Measurements from ENCODE around the gene SUCLG2. TPM values are rescaled to one million over a fixed set of nuclear protein-coding genes. Genes with fewer than 3 reads are reported as not detected.
A peak's percentile ranks its signal among the peaks of the same experiment; 100 is the strongest.
"Not testable (repeated sequence)": the region's sequence is repeated elsewhere in the genome, so short reads cannot be mapped to it uniquely, and the experiment has no call there.

SUCLG2 gene
- total RNA-seq, 8 experiments from 2014 or later = 9.0 to 68.6 (median 22.3) TPM

DNA sequence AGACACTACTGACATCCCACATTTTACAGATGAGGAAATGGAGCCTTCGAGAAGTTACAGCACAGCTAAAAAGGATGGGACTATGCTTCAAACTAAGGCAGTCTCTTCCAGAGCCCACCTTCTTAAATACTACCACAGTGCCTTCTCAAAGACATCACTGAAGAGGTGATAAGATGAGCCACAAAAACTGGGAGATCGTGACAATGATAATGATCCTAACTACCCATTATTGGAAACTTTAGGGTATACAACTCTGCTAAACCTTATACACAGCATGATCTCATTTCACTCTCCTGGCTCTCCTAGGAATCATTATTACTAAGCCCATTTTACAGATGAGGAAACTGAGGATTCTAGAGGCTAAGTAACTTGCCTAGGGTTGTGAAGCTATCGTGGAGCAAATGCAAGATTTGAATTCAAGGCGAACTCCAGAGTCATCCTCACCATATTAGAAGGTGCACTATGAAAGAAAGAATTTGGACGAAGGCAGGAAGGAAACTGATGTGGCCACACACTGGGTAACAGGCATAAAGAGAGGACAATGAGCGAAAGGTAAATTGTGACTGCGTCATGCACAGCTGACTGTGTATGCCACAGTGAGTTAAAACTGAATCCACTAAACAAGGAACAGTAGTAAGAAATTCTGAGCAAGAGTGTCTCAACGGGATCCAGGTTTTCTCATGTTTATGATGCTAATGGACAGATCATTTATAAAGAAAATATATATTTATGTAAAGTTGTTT, 55.4 kb downstream of the SUCLG2 start:
- no peak overlapping the region for H3K4me3 ChIP-seq
- H3K27ac ChIP-seq = no peak overlapping the region
- in situ Hi-C loops (cut with MboI; ENCODE audit: low pct_unique_long_range_greater_than_20kb in 2 of 9, low sequenced_read_pairs in 9 of 9, unreplicated experiment in 9 of 9) = no loop called here
- no peaks in the 10 kb centered on the region for H3K4me1 ChIP-seq (replicated peaks in 1 of 2)
- no peak for ATAC-seq (replicated peaks in 6 of 8)
- 83 to 100% (median 94%) methylated on average over 1 to 8 of the region's 8 CpGs for WGBS, 10 experiments

- WGBS, 10 experiments = 95 to 100% (median 100%) methylated on average over 1 to 3 of the region's 3 CpGs; no CpG with 5 or more reads in 7 of the 10 experiments
- no peak overlapping the region for H3K27ac ChIP-seq
- ATAC-seq (replicated peaks in 6 of 8) = no peak
- in situ Hi-C loops (cut with MboI; ENCODE audit: low pct_unique_long_range_greater_than_20kb in 2 of 9, low sequenced_read_pairs in 9 of 9, unreplicated experiment in 9 of 9) = no loop called here
- H3K4me3 ChIP-seq = no peak overlapping the region
- peaks cover 6 to 11% of the 10 kb centered on the region in 2 donors for H3K4me1 ChIP-seq (replicated peaks in 1 of 2)
These were observed 59.0 kb downstream of the SUCLG2 start for GRCh38 chr3:67595424-67595823.

- ATAC-seq (replicated peaks in 6 of 8) = peak in 2 of 8 experiments; percentile 26 to 29
- WGBS, 10 experiments = 67 to 100% (median 100%) methylated on average over 1 to 4 of the region's 4 CpGs; no CpG with 5 or more reads in 2 of the 10 experiments
- Histone ChIP-seq H3K4me3 (no peak overlapping the region), H3K4me1 (replicated peaks in 1 of 2) (peaks cover 6 to 12% of the 10 kb centered on the region in 2 donors), H3K27ac (no peak overlapping the region)
- in situ Hi-C loops (cut with MboI; ENCODE audit: low pct_unique_long_range_greater_than_20kb in 2 of 9, low sequenced_read_pairs in 9 of 9, unreplicated experiment in 9 of 9) = no loop called here
These were observed 60.6 kb downstream of the SUCLG2 start for GRCh38 chr3:67593761-67594234.

- Histone ChIP-seq H3K4me3 (no peak overlapping the region), H3K27ac (no peak overlapping the region), H3K4me1 (replicated peaks in 1 of 2) (peaks cover 6 to 12% of the 10 kb centered on the region in 2 donors)
- ATAC-seq (replicated peaks in 6 of 8) = no peak
- in situ Hi-C loops (cut with MboI; ENCODE audit: low pct_unique_long_range_greater_than_20kb in 2 of 9, low sequenced_read_pairs in 9 of 9, unreplicated experiment in 9 of 9) = no loop called here
These were observed 62.4 kb downstream of the SUCLG2 start for GRCh38 chr3:67592057-67592456.

DNA sequence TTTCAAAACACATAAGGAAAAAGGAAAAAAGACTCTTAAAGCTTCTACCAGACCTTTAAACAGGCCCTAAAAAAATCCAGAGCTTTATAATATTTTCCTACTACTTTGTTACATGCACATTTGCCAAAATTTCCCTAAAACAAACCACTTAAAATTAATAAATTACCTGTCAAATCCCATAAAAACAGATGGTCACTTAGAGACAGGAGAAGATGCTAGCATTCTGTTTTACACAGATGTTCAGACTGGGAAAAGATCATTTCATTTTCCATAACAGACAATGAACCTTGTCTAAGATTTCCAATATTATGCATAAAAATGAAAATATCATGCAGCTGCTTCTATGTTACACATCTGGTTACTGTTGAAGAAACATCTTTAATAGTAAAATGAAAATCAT, 66.6 kb downstream of the SUCLG2 start:
- in situ Hi-C loops (cut with MboI; ENCODE audit: low pct_unique_long_range_greater_than_20kb in 2 of 9, low sequenced_read_pairs in 9 of 9, unreplicated experiment in 9 of 9) = no loop called here
- Histone ChIP-seq H3K27ac (no peak overlapping the region), H3K4me1 (replicated peaks in 1 of 2) (peaks cover 6 to 12% of the 10 kb centered on the region in 2 donors), H3K4me3 (no peak overlapping the region)
- ATAC-seq (replicated peaks in 6 of 8) = no peak

DNA sequence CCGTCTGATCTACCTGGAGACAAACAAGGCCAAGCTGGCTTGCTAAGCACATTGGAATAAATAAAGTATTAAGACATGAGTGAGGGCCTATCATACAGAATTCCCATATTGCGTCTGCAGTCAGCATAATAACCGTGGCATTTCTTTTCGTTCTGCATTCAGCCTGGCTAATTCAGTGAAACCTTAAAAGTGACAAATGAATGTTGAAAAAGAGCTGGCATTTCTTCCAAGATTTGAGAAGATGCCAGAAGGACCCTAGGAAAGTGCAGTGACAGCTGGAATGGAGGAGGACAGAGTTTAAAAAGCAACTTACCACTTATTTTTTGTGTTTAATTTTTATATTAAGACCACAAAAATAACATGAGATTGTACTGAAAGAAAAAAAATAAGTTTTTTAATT, 67.1 kb downstream of the SUCLG2 start:
- in situ Hi-C loops (cut with MboI; ENCODE audit: low pct_unique_long_range_greater_than_20kb in 2 of 9, low sequenced_read_pairs in 9 of 9, unreplicated experiment in 9 of 9) = no loop called here
- WGBS, 10 experiments = 39 to 100% (median 100%) methylated on average over 1 to 4 of the region's 4 CpGs; no CpG with 5 or more reads in 1 of the 10 experiments
- H3K27ac ChIP-seq = no peak overlapping the region
- peaks cover 6 to 12% of the 10 kb centered on the region in 2 donors for H3K4me1 ChIP-seq (replicated peaks in 1 of 2)
- no peak overlapping the region for H3K4me3 ChIP-seq
- ATAC-seq (replicated peaks in 6 of 8) = no peak

- in situ Hi-C loops (cut with MboI; ENCODE audit: low pct_unique_long_range_greater_than_20kb in 2 of 9, low sequenced_read_pairs in 9 of 9, unreplicated experiment in 9 of 9); H3K27ac ChIP-seq: not testable (repeated sequence)
- 83 to 100% (median 93%) methylated on average over 1 to 3 of the region's 3 CpGs; no CpG with 5 or more reads in 5 of the 10 experiments for WGBS, 10 experiments
These were observed 69.8 kb downstream of the SUCLG2 start for GRCh38 chr3:67584608-67585007.

DNA sequence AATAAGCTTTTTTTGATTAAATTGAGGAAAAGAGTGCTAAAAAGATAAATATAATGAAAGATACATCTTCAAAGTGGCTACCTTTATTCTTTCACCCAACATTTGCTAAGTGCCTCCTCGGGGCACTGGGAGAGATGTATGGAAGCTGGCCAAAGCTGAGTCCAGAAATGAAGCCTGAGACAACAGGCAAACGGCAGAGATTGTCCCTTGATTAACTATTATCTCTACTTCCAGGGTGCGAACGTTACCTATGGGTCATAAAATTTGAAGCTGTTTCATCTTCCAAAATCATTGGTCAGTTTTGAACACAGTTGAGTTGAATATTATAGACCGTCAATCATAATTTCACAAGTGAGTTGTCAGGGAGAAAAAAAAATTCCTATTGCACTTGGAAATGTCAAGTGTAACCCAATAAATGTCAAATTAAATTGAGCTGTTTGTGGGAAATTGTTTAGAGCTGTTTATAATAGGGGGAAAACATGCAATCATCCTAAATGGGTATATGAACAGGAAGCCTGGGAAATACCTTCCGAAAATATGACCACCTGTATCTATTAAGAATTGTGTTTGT, 73.9 kb downstream of the SUCLG2 start:
- WGBS, 10 experiments = 75 to 100% (median 93%) methylated on average over 1 to 6 of the region's 6 CpGs
- ATAC-seq (replicated peaks in 6 of 8) = no peak
- in situ Hi-C loops (cut with MboI; ENCODE audit: low pct_unique_long_range_greater_than_20kb in 2 of 9, low sequenced_read_pairs in 9 of 9, unreplicated experiment in 9 of 9) = no loop called here

More at GRCh38 chr3:67584608-67585007, 69.8 kb downstream of the SUCLG2 start:
- H3K4me1 ChIP-seq (replicated peaks in 1 of 2); ATAC-seq (replicated peaks in 6 of 8); H3K4me3 ChIP-seq: not testable (repeated sequence)

GRCh38 chr3:67578416-67578815, 76.0 kb downstream of the SUCLG2 start:
- Histone ChIP-seq H3K4me3 (no peak overlapping the region), H3K27ac (peak overlapping the region; percentile 31 to 37), H3K4me1 (replicated peaks in 1 of 2) (peaks cover 11 to 16% of the 10 kb centered on the region in 2 donors)
- ATAC-seq (replicated peaks in 6 of 8) = peak in 6 of 8 experiments; percentile 42 to 89 (median 74)
- 17 to 100% (median 61%) methylated on average over 1 to 5 of the region's 5 CpGs; no CpG with 5 or more reads in 2 of the 10 experiments for WGBS, 10 experiments
- in situ Hi-C loops (cut with MboI; ENCODE audit: low pct_unique_long_range_greater_than_20kb in 2 of 9, low sequenced_read_pairs in 9 of 9, unreplicated experiment in 9 of 9) = no loop called here

More for the DNA sequence above, 73.9 kb downstream of the SUCLG2 start:
- Histone ChIP-seq H3K4me1 (replicated peaks in 1 of 2) (peaks cover 11 to 13% of the 10 kb centered on the region in 2 donors), H3K4me3 (no peak overlapping the region), H3K27ac (no peak overlapping the region)

DNA sequence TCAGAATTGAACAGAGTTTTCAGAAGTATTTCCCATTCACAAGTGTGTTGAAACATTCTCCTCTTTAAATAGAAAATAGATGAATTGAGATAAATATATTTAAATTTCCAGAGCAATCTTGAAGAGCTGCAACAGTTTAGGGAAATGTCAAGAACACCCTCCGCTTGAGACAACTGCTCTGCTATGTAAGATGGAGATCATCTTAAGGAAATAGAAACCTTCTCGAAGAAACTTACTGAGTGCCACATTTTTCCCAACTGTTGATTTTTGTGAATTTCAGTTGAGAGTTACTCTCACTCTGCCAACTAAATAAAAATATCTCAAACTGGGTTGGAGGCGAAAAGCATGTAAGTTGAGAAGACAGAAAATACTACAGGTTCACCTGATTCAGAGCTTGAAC, 78.0 kb downstream of the SUCLG2 start:
- Histone ChIP-seq H3K27ac (no peak overlapping the region), H3K4me3 (no peak overlapping the region), H3K4me1 (replicated peaks in 1 of 2) (peaks cover 11 to 16% of the 10 kb centered on the region in 2 donors)
- 86 to 100% (median 100%) methylated on average over 1 to 3 of the region's 3 CpGs for WGBS, 10 experiments
- in situ Hi-C loops (cut with MboI; ENCODE audit: low pct_unique_long_range_greater_than_20kb in 2 of 9, low sequenced_read_pairs in 9 of 9, unreplicated experiment in 9 of 9) = no loop called here
- no peak for ATAC-seq (replicated peaks in 6 of 8)

- Histone ChIP-seq H3K4me1 (replicated peaks in 1 of 2) (no peaks in the 10 kb centered on the region), H3K27ac (no peak overlapping the region), H3K4me3 (no peak overlapping the region)
- in situ Hi-C loops (cut with MboI; ENCODE audit: low pct_unique_long_range_greater_than_20kb in 2 of 9, low sequenced_read_pairs in 9 of 9, unreplicated experiment in 9 of 9) = no loop called here
- WGBS, 10 experiments = 75 to 100% (median 91%) methylated on average over 1 to 3 of the region's 3 CpGs; no CpG with 5 or more reads in 2 of the 10 experiments
- no peak for ATAC-seq (replicated peaks in 6 of 8)
These were observed 85.1 kb downstream of the SUCLG2 start for GRCh38 chr3:67569324-67569723.

DNA sequence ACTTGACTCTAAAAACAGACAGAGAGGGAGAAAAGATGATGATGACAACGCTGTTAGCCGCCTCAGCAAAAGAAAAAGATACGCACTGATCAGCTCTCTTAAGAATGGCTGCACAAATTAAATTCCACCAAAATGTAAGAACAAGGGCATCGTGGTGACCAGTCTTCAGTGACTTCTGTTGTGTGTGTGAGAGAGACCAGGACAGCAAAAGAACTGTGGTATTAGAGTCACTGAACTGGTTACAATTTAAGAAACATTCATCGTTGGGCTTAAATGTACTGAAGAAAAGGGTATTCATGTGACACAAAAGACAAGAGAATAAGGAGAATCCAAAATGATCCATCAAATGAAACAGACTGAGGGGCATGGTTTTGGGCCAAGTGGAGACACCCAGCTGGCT, 86.5 kb downstream of the SUCLG2 start:
- no peak overlapping the region for H3K27ac ChIP-seq
- no peaks in the 10 kb centered on the region for H3K4me1 ChIP-seq (replicated peaks in 1 of 2)
- in situ Hi-C loops (cut with MboI; ENCODE audit: low pct_unique_long_range_greater_than_20kb in 2 of 9, low sequenced_read_pairs in 9 of 9, unreplicated experiment in 9 of 9) = no loop called here
- WGBS, 10 experiments = 5 to 100% (median 24%) methylated on average over 2 to 5 of the region's 5 CpGs
- H3K4me3 ChIP-seq = no peak overlapping the region
- ATAC-seq (replicated peaks in 6 of 8) = peak in 5 of 8 experiments; percentile 33 to 79 (median 50)

DNA sequence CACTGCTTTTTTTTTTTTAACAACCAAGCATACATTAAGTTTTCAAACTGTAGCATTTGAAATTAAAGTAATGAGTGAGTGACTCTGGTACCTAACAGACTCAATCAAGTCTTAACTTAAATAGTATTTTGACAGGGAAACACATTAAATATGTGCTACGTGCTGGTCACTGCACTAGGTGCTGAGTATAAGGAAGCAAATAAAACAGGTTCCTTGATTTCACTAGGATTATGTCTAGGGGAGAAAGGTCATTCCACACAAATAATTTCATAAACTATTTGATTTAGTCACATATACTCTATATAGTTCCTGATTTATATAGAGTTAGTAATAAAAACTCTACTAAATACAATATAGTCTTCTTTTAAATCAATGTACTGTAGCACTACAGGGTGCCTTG, 89.4 kb downstream of the SUCLG2 start:
- no peak overlapping the region for H3K4me3 ChIP-seq
- no peak overlapping the region for H3K27ac ChIP-seq
- ATAC-seq (replicated peaks in 6 of 8) = no peak
- peaks cover 7 to 17% of the 10 kb centered on the region in 2 donors for H3K4me1 ChIP-seq (replicated peaks in 1 of 2)
- in situ Hi-C loops (cut with MboI; ENCODE audit: low pct_unique_long_range_greater_than_20kb in 2 of 9, low sequenced_read_pairs in 9 of 9, unreplicated experiment in 9 of 9) = no loop called here
- WGBS, 10 experiments = 83 to 100% (median 100%) methylated on average over 1 of the region's 1 CpG; no CpG with 5 or more reads in 4 of the 10 experiments

All from motor neuron (in vitro differentiated cells).